GM21360 (cell line): ENCODE measurements around the gene ARFRP1.
A peak's percentile ranks its signal among the peaks of the same experiment; 100 is the strongest.
"Not testable (repeated sequence)": the region's sequence is repeated elsewhere in the genome, so short reads cannot be mapped to it uniquely, and the experiment has no call there.

Source experiments
- ATAC-seq: cut with Tn5 transposase; IDR thresholded peaks from one replicate; pipeline ENCODE4 v1.9.1; 2021; ENCODE audit warnings: mild to moderate bottlenecking, moderate library complexity; ENCODE audit not compliant: unreplicated experiment

The ARFRP1 gene

GRCh38 chr20:63678667-63679465, 28.9 kb downstream of the ARFRP1 start:
- ATAC-seq, result no peak

- ATAC-seq, result no peak
Observed at GRCh38 chr20:63678071-63678470, 29.7 kb downstream of the ARFRP1 start.

DNA sequence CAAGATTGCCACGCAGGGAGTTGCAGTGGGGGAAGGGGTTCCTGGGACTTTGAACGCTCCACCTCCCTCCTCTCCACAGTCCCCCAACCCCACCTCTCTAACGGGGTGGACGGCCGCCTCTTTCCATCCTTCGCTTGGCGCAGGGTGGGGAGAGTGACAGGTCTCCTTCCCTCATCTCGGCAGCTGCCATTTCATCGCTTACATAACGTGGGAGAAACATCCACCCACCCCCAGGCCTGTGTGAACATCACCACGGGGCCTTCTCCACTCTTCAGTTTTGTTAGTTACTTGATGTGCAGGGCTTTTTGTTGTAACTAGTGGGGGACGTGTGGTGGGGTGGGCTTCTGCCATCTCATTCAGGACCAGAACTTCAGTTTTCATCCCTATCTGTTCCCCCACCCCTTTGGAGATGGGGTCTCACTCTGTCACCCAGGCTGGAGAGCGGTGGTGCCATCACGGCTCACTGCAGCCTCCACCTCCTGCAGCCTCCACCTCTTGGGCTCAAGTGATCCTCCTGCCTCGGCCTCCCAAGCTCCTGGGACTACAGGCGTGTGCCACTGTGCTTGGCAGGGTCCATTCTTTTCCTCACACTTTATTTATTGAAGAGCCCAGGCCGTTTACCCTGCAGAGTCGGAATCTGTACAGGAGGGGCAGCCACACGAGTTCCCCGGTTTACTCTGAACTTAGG, 32.0 kb downstream of the ARFRP1 start:
- no peak for ATAC-seq

- no peak for ATAC-seq
Observed at GRCh38 chr20:63673951-63674350, 33.8 kb downstream of the ARFRP1 start.

GRCh38 chr20:63672666-63673065, 35.1 kb downstream of the ARFRP1 start:
- no peak for ATAC-seq

DNA sequence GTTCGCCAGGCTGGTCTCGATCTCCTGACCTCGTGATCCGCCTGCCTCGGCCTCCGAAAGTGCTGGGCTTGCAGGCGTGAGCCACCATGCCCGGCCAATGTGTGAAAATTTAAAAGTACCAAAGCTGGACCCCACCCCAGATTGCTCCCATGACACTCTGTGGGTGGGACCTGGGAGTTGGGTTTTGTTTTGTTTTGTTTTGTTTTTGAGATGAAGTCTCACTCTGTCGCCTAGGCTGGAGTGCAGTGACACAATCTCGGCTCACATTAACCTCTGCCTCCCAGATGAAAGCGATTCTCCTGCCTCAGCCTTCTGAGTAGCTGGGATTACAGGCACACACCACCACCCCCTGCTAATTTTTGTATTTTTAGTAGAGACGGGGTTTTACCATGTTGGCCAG, 36.1 kb downstream of the ARFRP1 start:
- ATAC-seq, result not testable (repeated sequence)

DNA sequence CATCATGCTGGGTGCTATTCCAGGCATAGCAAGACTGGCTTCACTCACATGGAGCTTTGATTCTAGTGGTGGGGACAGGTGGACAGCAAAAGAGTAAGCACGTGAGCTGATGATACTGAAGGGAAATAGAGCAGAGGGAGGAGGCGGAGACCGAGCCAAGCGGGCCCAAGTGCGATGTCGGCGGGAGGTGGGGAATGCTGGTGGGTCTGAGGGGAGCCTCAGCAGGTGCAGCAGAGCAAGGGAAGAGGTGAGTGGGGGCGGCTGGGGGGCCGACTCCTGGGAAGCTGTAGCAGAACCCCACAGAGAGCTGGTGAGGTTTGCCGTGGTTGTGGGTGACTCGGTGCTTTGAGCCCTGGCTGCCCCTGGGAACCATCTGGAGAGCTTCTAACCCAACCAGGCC, 39.4 kb downstream of the ARFRP1 start:
- no peak for ATAC-seq

GRCh38 chr20:63667858-63668257, 39.9 kb downstream of the ARFRP1 start:
- ATAC-seq, result no peak

DNA sequence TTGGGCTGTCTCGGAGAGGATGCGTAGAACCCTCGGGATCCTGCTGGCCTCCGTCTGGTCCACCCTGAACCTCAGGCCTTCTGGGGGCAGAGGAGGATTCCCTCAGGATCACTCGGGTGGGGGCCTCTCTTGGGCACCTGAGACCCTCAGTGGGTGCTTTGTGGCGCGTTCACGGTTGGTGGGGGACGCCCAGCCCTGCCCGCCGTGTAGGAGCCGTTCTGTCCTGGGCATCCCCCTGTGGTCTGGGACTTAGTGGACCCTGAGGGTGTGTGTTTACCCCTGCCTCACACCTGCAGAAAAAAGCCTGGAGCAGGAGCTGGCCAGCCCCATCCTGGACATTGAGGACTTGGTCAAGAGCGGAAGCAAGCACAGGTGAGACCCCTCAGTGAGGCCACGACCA, 42.1 kb downstream of the ARFRP1 start:
- no peak for ATAC-seq

DNA sequence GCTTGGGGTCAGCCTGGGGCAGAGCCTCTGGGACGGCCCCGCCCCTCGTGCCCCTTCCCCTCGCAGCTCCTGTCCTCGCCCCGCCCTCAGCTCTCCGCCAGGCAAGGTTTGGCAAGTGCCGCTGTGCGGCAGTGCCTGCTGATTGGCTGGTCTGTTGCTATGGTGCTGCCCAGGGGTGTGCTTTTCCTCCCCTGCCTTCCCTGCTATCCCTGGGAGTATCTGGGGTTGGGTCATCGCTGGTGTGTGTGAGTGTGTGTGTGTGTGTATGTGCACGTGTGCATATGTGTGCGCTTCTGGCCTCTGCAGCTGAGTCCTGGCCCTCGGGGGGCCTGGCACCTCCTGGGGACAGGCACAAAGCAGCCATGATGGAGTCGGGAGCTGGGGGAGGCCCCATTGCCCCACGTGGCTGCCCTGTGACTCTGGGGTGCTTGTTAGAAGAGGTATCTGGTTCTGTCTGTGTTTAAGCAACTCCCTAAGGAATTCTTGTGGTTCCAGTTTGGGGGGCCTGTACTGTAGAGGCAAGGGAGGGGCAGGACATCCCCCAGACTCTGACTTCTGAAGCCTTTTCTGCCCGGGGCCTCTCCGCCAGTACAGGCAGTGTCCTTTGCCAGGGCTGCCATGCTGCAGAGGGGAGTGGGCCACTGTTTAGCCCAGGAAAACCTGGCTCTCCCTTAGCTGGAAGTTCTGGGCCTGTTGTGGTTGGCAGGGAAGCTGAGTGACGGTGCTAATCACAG, 42.7 kb downstream of the ARFRP1 start:
- ATAC-seq, result no peak

- no peak for ATAC-seq
Observed at GRCh38 chr20:63664143-63664851, 43.5 kb downstream of the ARFRP1 start.

- no peak for ATAC-seq
Observed at GRCh38 chr20:63663332-63664066, 44.3 kb downstream of the ARFRP1 start.

GRCh38 chr20:63662813-63663189, 45.0 kb downstream of the ARFRP1 start:
- ATAC-seq, result no peak

GRCh38 chr20:63661959-63662812, 45.6 kb downstream of the ARFRP1 start:
- ATAC-seq, result no peak

DNA sequence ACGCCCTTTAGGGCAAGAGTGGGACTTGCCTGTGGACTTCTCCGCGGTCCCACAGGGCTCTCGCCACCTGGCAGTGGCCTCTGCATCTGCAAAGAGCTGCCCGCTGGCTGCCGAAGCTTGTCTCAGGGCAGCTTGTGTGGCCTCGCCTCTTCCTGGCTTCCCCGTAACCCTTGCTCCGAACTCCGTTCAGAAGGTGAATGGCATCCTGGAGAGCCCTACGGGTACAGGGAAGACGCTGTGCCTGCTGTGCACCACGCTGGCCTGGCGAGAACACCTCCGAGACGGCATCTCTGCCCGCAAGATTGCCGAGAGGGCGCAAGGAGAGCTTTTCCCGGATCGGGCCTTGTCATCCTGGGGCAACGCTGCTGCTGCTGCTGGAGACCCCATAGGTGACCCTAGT, 46.7 kb downstream of the ARFRP1 start:
- ATAC-seq, result no peak

DNA sequence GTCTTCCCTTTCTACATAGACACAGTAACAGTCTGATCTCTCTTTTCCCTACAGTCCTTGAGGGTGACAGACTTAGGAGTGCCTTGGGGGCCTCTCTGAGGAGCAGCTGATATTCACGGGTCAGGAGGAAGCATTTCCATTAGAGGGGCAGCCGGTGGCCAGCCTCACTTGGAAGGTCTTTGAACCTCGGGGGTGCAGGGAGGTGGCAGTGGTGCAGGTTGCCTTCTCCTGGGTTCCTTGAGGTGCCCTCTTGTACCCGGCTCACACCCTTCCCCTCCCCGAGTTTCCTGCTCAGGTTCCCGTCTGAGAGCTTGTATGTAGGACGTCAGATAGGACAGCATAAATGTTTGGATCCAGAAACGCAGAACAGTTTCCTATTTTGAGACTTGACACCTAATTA, 47.2 kb downstream of the ARFRP1 start:
- no peak for ATAC-seq

DNA sequence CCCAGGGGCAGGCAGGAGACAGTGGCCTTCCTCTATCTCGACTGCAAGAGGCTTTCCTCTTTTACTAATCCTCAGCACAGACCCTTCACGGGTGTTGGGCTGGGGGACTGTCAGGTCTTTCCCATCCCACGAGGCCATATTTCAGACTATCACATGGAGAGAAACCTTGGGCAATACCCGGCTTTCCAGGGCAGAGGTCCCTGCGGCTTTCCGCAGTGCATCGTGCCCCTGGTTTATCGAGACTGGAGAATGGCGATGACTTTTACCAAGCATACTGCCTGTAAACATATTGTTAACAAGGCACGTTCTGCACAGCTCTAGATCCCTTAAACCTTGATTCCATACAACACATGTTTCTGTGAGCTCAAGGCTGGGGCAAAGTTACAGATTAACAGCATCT, 47.6 kb downstream of the ARFRP1 start:
- ATAC-seq, result not testable (repeated sequence)

DNA sequence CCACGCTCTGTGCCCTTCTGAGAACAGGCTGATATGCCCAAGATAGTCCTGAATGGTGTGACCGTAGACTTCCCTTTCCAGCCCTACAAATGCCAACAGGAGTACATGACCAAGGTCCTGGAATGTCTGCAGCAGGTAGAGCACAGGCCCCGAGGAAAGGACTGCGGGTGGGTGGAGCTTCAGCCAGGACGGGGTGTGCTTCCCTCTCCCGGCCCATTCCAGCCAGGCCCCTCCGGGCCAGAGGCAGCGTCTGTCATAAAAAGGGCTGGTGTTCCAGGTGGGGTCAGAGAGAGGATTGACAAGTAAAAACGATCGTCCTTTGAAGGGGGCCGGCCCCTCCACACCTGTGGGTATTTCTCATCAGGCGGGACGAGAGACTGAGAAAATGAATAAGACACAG, 48.4 kb downstream of the ARFRP1 start:
- ATAC-seq, result no peak

- ATAC-seq, result peak; percentile 30
Observed at GRCh38 chr20:63658749-63659187, 49.0 kb downstream of the ARFRP1 start.
